Measurements from ENCODE around the gene HOXA6. TPM values are rescaled to one million over a fixed set of nuclear protein-coding genes. Genes with fewer than 3 reads are reported as not detected.
A peak's percentile ranks its signal among the peaks of the same experiment; 100 is the strongest.

HOXA6 gene
- total RNA-seq, 1 donor, result 7.6 TPM

- H2AFZ ChIP-seq (ENCODE audit: low read length), result peak within 1 kb of the TSS; percentile 94
- peaks cover 61% of the 10 kb centered on the region for H3K79me2 ChIP-seq (ENCODE audit: insufficient read depth, low read length)
- peak within 1 kb of the TSS; percentile 92 for H3K4me3 ChIP-seq (ENCODE audit: insufficient read depth, low read length)
- peak within 1 kb of the TSS; percentile 97 for H3K27ac ChIP-seq (ENCODE audit: low read depth, low read length)
- H4K20me1 ChIP-seq (ENCODE audit: insufficient read depth, low read length), result peaks cover 16% of the 10 kb centered on the region
- peaks cover 26% of the 10 kb centered on the region for H3K4me1 ChIP-seq (ENCODE audit: insufficient read depth, low read length)
- TF ChIP-seq, protein P1, sequence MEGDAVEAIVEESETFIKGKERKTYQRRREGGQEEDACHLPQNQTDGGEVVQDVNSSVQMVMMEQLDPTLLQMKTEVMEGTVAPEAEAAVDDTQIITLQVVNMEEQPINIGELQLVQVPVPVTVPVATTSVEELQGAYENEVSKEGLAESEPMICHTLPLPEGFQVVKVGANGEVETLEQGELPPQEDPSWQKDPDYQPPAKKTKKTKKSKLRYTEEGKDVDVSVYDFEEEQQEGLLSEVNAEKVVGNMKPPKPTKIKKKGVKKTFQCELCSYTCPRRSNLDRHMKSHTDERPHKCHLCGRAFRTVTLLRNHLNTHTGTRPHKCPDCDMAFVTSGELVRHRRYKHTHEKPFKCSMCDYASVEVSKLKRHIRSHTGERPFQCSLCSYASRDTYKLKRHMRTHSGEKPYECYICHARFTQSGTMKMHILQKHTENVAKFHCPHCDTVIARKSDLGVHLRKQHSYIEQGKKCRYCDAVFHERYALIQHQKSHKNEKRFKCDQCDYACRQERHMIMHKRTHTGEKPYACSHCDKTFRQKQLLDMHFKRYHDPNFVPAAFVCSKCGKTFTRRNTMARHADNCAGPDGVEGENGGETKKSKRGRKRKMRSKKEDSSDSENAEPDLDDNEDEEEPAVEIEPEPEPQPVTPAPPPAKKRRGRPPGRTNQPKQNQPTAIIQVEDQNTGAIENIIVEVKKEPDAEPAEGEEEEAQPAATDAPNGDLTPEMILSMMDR (IDR thresholded peaks at IDR 0.05; ENCODE audit: extremely low read depth, low read depth, low read length), result no peak
- peak within 1 kb of the TSS; percentile 89 for H3K4me2 ChIP-seq (ENCODE audit: insufficient read depth, low read length)
- peak; percentile 100 for DNase-seq (ENCODE audit: insufficient read length, low spot score, missing footprints)
- no peaks in the 10 kb centered on the region for H3K9me3 ChIP-seq (ENCODE audit: low read depth, low read length)
- H3K36me3 ChIP-seq (ENCODE audit: insufficient read depth, low read length), result peaks cover 21% of the 10 kb centered on the region
- no peaks in the 10 kb centered on the region for H3K27me3 ChIP-seq (ENCODE audit: insufficient read depth, low read length)
These were observed 51.4 kb downstream of the HOXA6 start, which contains the start of gene HOXA1 for GRCh38 chr7:27095897-27096767. TSS of gene HOXA1 (minus strand) at chr7:27096000. CDS start at chr7:27095912, 88 bp downstream.

Small RNA genes within 50 kb of the gene (small RNA-seq; reads per million reads assigned to genes)
- gene AC004080.5, result not detected
- not detected for gene RF01977
- not detected for gene RF02140
- not detected for gene RF02141

Other genes with a start within 250 kb of the HOXA6 start
- gene HOXA1, start 51.8 kb downstream of the HOXA6 start, total RNA-seq, result 0.72 and 1.5 TPM in 2 replicates
- 0.36 and 0.59 TPM in 2 replicates for gene HOXA2, start 45.1 kb downstream of the HOXA6 start, total RNA-seq
- gene HOXA4, start 17.0 kb downstream of the HOXA6 start, total RNA-seq, result 0.72 and 1.2 TPM in 2 replicates
- gene HOXA5, start 4.1 kb downstream of the HOXA6 start, total RNA-seq, result 3.2 and 5.8 TPM in 2 replicates
- gene HOXA3, start 4.8 kb upstream of the HOXA6 start, total RNA-seq, result 3.5 and 4.0 TPM in 2 replicates
- 3.6 and 4.4 TPM in 2 replicates for gene HOXA7, start 8.9 kb upstream of the HOXA6 start, total RNA-seq
- gene HOXA9, start 17.8 kb upstream of the HOXA6 start, total RNA-seq, result 15.3 and 19.5 TPM in 2 replicates
- gene HOXA10, start 26.5 kb upstream of the HOXA6 start, total RNA-seq, result 32.1 and 43.1 TPM in 2 replicates
- 14.4 and 15.2 TPM in 2 replicates for gene HOXA11, start 37.5 kb upstream of the HOXA6 start, total RNA-seq
- 6.2 and 8.0 TPM in 2 replicates for gene HOXA13, start 52.3 kb upstream of the HOXA6 start, total RNA-seq
- gene EVX1, start 95.0 kb upstream of the HOXA6 start, total RNA-seq, result not detected in 2 replicates